ENCODE results near the gene L3MBTL4.

Gene L3MBTL4

GRCh38 chr18:6004683-6005082 is 410.0 kb downstream of the L3MBTL4 start:
- TF ChIP-seq YY1 (IDR thresholded peaks at IDR 0.05; ENCODE audit: low read depth) = no peak
- TF ChIP-seq EGR1 (IDR thresholded peaks at IDR 0.05) = no peak
- no peak for TF ChIP-seq TCF12 (IDR thresholded peaks at IDR 0.05; ENCODE audit: low read depth)
- no peak for TF ChIP-seq CREB1 (IDR thresholded peaks at IDR 0.05; ENCODE audit: low read depth)
- no peak for TF ChIP-seq CEBPB (IDR thresholded peaks at IDR 0.05)
- TF ChIP-seq, protein P1, sequence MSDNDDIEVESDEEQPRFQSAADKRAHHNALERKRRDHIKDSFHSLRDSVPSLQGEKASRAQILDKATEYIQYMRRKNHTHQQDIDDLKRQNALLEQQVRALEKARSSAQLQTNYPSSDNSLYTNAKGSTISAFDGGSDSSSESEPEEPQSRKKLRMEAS (IDR thresholded peaks at IDR 0.05) = no peak
- no peak for TF ChIP-seq ZBTB7A (IDR thresholded peaks at IDR 0.05; ENCODE audit: low read depth)
- TF ChIP-seq, protein P2, sequence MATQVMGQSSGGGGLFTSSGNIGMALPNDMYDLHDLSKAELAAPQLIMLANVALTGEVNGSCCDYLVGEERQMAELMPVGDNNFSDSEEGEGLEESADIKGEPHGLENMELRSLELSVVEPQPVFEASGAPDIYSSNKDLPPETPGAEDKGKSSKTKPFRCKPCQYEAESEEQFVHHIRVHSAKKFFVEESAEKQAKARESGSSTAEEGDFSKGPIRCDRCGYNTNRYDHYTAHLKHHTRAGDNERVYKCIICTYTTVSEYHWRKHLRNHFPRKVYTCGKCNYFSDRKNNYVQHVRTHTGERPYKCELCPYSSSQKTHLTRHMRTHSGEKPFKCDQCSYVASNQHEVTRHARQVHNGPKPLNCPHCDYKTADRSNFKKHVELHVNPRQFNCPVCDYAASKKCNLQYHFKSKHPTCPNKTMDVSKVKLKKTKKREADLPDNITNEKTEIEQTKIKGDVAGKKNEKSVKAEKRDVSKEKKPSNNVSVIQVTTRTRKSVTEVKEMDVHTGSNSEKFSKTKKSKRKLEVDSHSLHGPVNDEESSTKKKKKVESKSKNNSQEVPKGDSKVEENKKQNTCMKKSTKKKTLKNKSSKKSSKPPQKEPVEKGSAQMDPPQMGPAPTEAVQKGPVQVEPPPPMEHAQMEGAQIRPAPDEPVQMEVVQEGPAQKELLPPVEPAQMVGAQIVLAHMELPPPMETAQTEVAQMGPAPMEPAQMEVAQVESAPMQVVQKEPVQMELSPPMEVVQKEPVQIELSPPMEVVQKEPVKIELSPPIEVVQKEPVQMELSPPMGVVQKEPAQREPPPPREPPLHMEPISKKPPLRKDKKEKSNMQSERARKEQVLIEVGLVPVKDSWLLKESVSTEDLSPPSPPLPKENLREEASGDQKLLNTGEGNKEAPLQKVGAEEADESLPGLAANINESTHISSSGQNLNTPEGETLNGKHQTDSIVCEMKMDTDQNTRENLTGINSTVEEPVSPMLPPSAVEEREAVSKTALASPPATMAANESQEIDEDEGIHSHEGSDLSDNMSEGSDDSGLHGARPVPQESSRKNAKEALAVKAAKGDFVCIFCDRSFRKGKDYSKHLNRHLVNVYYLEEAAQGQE (IDR thresholded peaks at IDR 0.05; ENCODE audit: low read depth) = no peak
- TF ChIP-seq FOXM1 (IDR thresholded peaks at IDR 0.05; ENCODE audit: borderline replicate concordance, low read depth) = no peak
- no peak for TF ChIP-seq TAF1 (IDR thresholded peaks at IDR 0.05; ENCODE audit: low read depth)
- TF ChIP-seq, protein P3, sequence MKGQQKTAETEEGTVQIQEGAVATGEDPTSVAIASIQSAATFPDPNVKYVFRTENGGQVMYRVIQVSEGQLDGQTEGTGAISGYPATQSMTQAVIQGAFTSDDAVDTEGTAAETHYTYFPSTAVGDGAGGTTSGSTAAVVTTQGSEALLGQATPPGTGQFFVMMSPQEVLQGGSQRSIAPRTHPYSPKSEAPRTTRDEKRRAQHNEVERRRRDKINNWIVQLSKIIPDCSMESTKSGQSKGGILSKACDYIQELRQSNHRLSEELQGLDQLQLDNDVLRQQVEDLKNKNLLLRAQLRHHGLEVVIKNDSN (IDR thresholded peaks at IDR 0.05) = no peak
- TF ChIP-seq NFIC (IDR thresholded peaks at IDR 0.05) = no peak
- TF ChIP-seq EP300 (IDR thresholded peaks at IDR 0.05; ENCODE audit: borderline replicate concordance) = no peak
- TF ChIP-seq TEAD4 (IDR thresholded peaks at IDR 0.05) = no peak
- no peak for TF ChIP-seq RAD21 (IDR thresholded peaks at IDR 0.05; ENCODE audit: low read depth)

GRCh38 chr18:6004119-6004518 is 410.6 kb downstream of the L3MBTL4 start:
- TF ChIP-seq, protein P1 (IDR thresholded peaks at IDR 0.05) = no peak
- TF ChIP-seq FOXM1 (IDR thresholded peaks at IDR 0.05; ENCODE audit: borderline replicate concordance, low read depth) = no peak
- TF ChIP-seq TEAD4 (IDR thresholded peaks at IDR 0.05) = no peak
- TF ChIP-seq NFIC (IDR thresholded peaks at IDR 0.05) = no peak
- TF ChIP-seq EP300 (IDR thresholded peaks at IDR 0.05; ENCODE audit: borderline replicate concordance) = no peak
- no peak for TF ChIP-seq EGR1 (IDR thresholded peaks at IDR 0.05)
- TF ChIP-seq TCF12 (IDR thresholded peaks at IDR 0.05; ENCODE audit: low read depth) = no peak
- TF ChIP-seq, protein P2 (IDR thresholded peaks at IDR 0.05; ENCODE audit: low read depth) = no peak
- no peak for TF ChIP-seq ZBTB7A (IDR thresholded peaks at IDR 0.05; ENCODE audit: low read depth)

DNA sequence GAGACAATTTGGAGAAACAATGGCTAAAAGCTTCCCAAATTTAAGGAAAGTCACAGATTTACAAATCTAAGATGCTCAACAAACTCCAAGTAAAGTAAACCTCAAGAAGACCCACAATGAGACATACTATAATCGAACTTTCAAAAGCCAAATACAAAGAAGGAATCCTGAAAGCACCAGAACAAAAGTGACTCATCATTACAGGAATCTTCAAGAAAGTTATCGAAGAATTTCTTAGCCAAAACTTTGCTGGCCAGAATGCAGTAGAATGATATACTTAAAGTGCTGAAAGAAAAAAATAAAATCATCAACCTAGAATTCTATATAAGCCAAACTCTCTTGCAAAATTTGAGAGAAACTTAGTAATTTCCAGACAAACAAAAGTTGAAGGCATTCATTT is 412.8 kb downstream of the L3MBTL4 start:
- TF ChIP-seq, protein P2 (IDR thresholded peaks at IDR 0.05; ENCODE audit: low read depth) = no peak
- TF ChIP-seq RAD21 (IDR thresholded peaks at IDR 0.05; ENCODE audit: low read depth) (no peak), TEAD4 (IDR thresholded peaks at IDR 0.05) (no peak), TCF12 (IDR thresholded peaks at IDR 0.05; ENCODE audit: low read depth) (no peak), CREB1 (IDR thresholded peaks at IDR 0.05; ENCODE audit: low read depth) (no peak), NFIC (IDR thresholded peaks at IDR 0.05) (no peak), CEBPB (IDR thresholded peaks at IDR 0.05) (no peak), EP300 (IDR thresholded peaks at IDR 0.05; ENCODE audit: borderline replicate concordance) (no peak), EGR1 (IDR thresholded peaks at IDR 0.05) (no peak)
- TF ChIP-seq, protein P1 (IDR thresholded peaks at IDR 0.05) = no peak
- TF ChIP-seq, protein P3 (IDR thresholded peaks at IDR 0.05) = no peak

DNA sequence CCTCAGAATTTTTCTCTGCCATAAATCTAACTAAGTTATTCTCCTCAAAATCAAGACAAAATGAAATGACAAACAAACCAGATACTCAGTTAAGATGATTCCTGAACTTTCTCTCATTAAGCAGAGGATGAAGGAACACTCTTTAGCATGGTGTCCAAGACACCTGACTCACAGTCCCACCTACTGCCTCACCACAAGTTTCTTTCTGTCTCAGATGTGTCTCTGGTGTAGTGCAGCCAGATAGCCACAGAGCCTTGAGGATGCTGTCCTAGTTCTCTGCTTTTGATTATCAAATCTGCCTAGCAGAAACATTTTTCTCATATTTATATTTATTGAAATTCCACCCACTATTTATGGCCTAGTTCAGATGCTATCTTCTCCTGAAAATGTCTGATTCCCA is 415.8 kb downstream of the L3MBTL4 start:
- TF ChIP-seq, protein P2 (IDR thresholded peaks at IDR 0.05; ENCODE audit: low read depth) = no peak
- TF ChIP-seq, protein P3 (IDR thresholded peaks at IDR 0.05) = no peak
- no peak for TF ChIP-seq RAD21 (IDR thresholded peaks at IDR 0.05; ENCODE audit: low read depth)
- TF ChIP-seq FOXM1 (IDR thresholded peaks at IDR 0.05; ENCODE audit: borderline replicate concordance, low read depth) = no peak
- TF ChIP-seq TEAD4 (IDR thresholded peaks at IDR 0.05) = no peak
- TF ChIP-seq, protein P1 (IDR thresholded peaks at IDR 0.05) = no peak
- TF ChIP-seq TAF1 (IDR thresholded peaks at IDR 0.05; ENCODE audit: low read depth) = no peak
- TF ChIP-seq EP300 (IDR thresholded peaks at IDR 0.05; ENCODE audit: borderline replicate concordance) = no peak
- no peak for TF ChIP-seq CREB1 (IDR thresholded peaks at IDR 0.05; ENCODE audit: low read depth)
- TF ChIP-seq TCF12 (IDR thresholded peaks at IDR 0.05; ENCODE audit: low read depth) = no peak
- no peak for TF ChIP-seq YY1 (IDR thresholded peaks at IDR 0.05; ENCODE audit: low read depth)
- no peak for TF ChIP-seq NFIC (IDR thresholded peaks at IDR 0.05)
- no peak for TF ChIP-seq EGR1 (IDR thresholded peaks at IDR 0.05)
- no peak for TF ChIP-seq ZBTB7A (IDR thresholded peaks at IDR 0.05; ENCODE audit: low read depth)
- TF ChIP-seq CEBPB (IDR thresholded peaks at IDR 0.05) = no peak
